H1 (cell line): ENCODE measurements around the gene PPP1CA. TPM values are rescaled to one million over a fixed set of nuclear protein-coding genes. Genes with fewer than 3 reads are reported as not detected.

ENCODE experiments used
- CTCF ChIA-PET: fragments of 300-600 bp; sonication (Branson Sonifier 250); formaldehyde crosslinking; loops from one replicate; lab custom pipeline; 2021; ENCODE audit not compliant: partially characterized antibody; lab: Charles Lee
- POLR2A ChIA-PET: fragments of 300-600 bp; sonication (Branson Sonifier 250); formaldehyde crosslinking; loops from one replicate; lab custom pipeline; 2021; ENCODE audit warnings: inconsistent platforms; ENCODE audit not compliant: partially characterized antibody; lab: Charles Lee
- DNase-seq, 2 experiments: peaks; one replicate each; pipeline versions ENCODE4 v3.0.0 to v3.0.0-alpha.2; 2010 to 2022; ENCODE audit warnings: low spot score in 2 of 2, low read depth in 1 of 2, mixed read lengths in 1 of 2
- FAIRE-seq: peaks from 2 replicates; lab custom pipeline; 2011; peaks lifted over from hg19 to GRCh38; lab: Jason Lieb, UNC
- H2AFZ ChIP-seq: 2 replicates; pipeline ENCODE4 v1.8.1; 2012; ENCODE audit warnings: low read length, inconsistent platforms
- H2AK5ac ChIP-seq: 2 replicates; pipeline ENCODE4 v1.6.1; 2013; ENCODE audit warnings: low read depth, low read length
- H2BK120ac ChIP-seq: replicated peaks from 2 replicates; pipeline ENCODE3; 2013; ENCODE audit warnings: low read depth, low read length, inconsistent platforms
- H2BK12ac ChIP-seq: 2 replicates; pipeline ENCODE4 v1.6.1; 2013; ENCODE audit warnings: low read depth, low read length
- H2BK15ac ChIP-seq: 2 replicates; pipeline ENCODE4 v1.6.1; 2013; ENCODE audit warnings: low read length
- H2BK20ac ChIP-seq: 2 replicates; pipeline ENCODE4 v1.6.1; 2013; ENCODE audit warnings: low read length
- H2BK5ac ChIP-seq: 2 replicates; pipeline ENCODE4 v1.6.1; 2013; ENCODE audit warnings: low read depth, low read length
- H3K14ac ChIP-seq: 2 replicates; pipeline ENCODE4 v1.6.1; 2013; ENCODE audit warnings: inconsistent platforms; ENCODE audit not compliant: insufficient read length
- H3K18ac ChIP-seq: 2 replicates; pipeline ENCODE4 v1.6.1; 2013; ENCODE audit warnings: low read length; ENCODE audit errors: extremely low read depth
- H3K23ac ChIP-seq: 2 replicates; pipeline ENCODE4 v1.6.1; 2013; ENCODE audit warnings: inconsistent platforms; ENCODE audit not compliant: insufficient read length
- H3K23me2 ChIP-seq: 2 replicates; pipeline ENCODE4 v1.6.1; 2013; ENCODE audit warnings: low read depth, low read length
- H3K27ac ChIP-seq: 2 replicates; pipeline ENCODE4 v1.6.1; 2011; ENCODE audit warnings: low read depth, low read length, inconsistent platforms
- H3K27me3 ChIP-seq, 4 experiments: replicated peaks in 1 of 4; 1 replicate in 1 of 4; 2 replicates in 3 of 4; pipeline versions ENCODE4 v1.6.1 to v1.8.1; 2011 to 2013; ENCODE audit warnings: low read length in 3 of 4, mild to moderate bottlenecking in 3 of 4, inconsistent platforms in 2 of 4, mixed read lengths in 2 of 4, moderate library complexity in 1 of 4; ENCODE audit not compliant: control insufficient read depth in 3 of 4, insufficient read depth in 3 of 4; ENCODE audit errors: extremely low read depth in 1 of 4
- H3K36me3 ChIP-seq, 4 experiments: 2 replicates each; pipeline versions ENCODE4 v1.6.1 to v1.8.1; 2011 to 2013; ENCODE audit warnings: mild to moderate bottlenecking in 4 of 4, low read length in 3 of 4, moderate library complexity in 2 of 4, control low read depth in 1 of 4, inconsistent platforms in 1 of 4; ENCODE audit not compliant: insufficient read depth in 4 of 4, control insufficient read depth in 2 of 4
- H3K4ac ChIP-seq: replicated peaks from 2 replicates; pipeline ENCODE3; 2013; ENCODE audit warnings: low read length, low read depth, mixed read lengths, inconsistent platforms; ENCODE audit not compliant: insufficient read length
- H3K4me1 ChIP-seq, 4 experiments: replicated peaks in 1 of 4; 1 replicate in 1 of 4; 2 replicates in 3 of 4; pipeline versions ENCODE4 v1.6.1 to v1.8.1; 2011 to 2013; ENCODE audit warnings: low read length in 3 of 4, inconsistent platforms in 2 of 4, mixed read lengths in 1 of 4; ENCODE audit not compliant: insufficient read depth in 4 of 4, control insufficient read depth in 3 of 4
- H3K4me2 ChIP-seq, 2 experiments: 2 replicates each; pipeline versions ENCODE4 v1.6.1 to v1.8.1; 2011 to 2013; ENCODE audit warnings: low read depth in 2 of 2, low read length in 2 of 2, control low read depth in 1 of 2, inconsistent platforms in 1 of 2, mild to moderate bottlenecking in 1 of 2; ENCODE audit not compliant: insufficient read depth in 1 of 2
- H3K4me3 ChIP-seq, 4 experiments: fragments of 200-600, 300-600 bp in 1 of 4; sonication (generic), shearing (Covaris generic), sonication (Bioruptor Twin) in 1 of 4; 2 replicates each; pipeline versions ENCODE4 v1.5.1 to v1.8.1; 2011 to 2016; ENCODE audit warnings: low read length in 4 of 4, low read depth in 3 of 4, control low read depth in 2 of 4, inconsistent platforms in 2 of 4, mild to moderate bottlenecking in 2 of 4, mixed read lengths in 1 of 4, moderate library complexity in 1 of 4; ENCODE audit not compliant: insufficient read depth in 2 of 4; ENCODE audit errors: extremely low read depth in 1 of 4
- H3K56ac ChIP-seq: replicated peaks from 2 replicates; pipeline ENCODE3; 2013; ENCODE audit warnings: low read depth, mild to moderate bottlenecking, mixed read lengths, low read length, inconsistent platforms; ENCODE audit not compliant: insufficient read length
- H3K79me1 ChIP-seq: 2 replicates; pipeline ENCODE4 v1.6.1; 2013; ENCODE audit warnings: low read depth, low read length, control low read depth
- H3K79me2 ChIP-seq, 2 experiments: 2 replicates each; pipeline versions ENCODE4 v1.6.1 to v1.8.1; 2012 to 2013; ENCODE audit warnings: low read length in 2 of 2, mild to moderate bottlenecking in 2 of 2, inconsistent platforms in 1 of 2; ENCODE audit not compliant: insufficient read depth in 2 of 2, control insufficient read depth in 1 of 2
- H3K9ac ChIP-seq, 4 experiments: replicated peaks in 1 of 4; 1 replicate in 1 of 4; 2 replicates in 3 of 4; pipeline versions ENCODE4 v1.6.1 to v1.8.1; 2011 to 2013; ENCODE audit warnings: low read depth in 3 of 4, low read length in 3 of 4, control low read depth in 2 of 4, mild to moderate bottlenecking in 2 of 4, moderate library complexity in 2 of 4, inconsistent platforms in 1 of 4; ENCODE audit errors: extremely low read depth in 1 of 4
- H3K9me3 ChIP-seq, 2 experiments: 2 replicates each; pipeline versions ENCODE4 v1.6.1 to v1.8.1; 2012 to 2013; ENCODE audit warnings: mild to moderate bottlenecking in 2 of 2, moderate library complexity in 2 of 2, control low read depth in 1 of 2, inconsistent platforms in 1 of 2, low read depth in 1 of 2, low read length in 1 of 2, mixed read lengths in 1 of 2; ENCODE audit not compliant: insufficient read depth in 2 of 2
- H4K20me1 ChIP-seq, 2 experiments: replicated peaks in 1 of 2; 2 replicates each; pipeline versions ENCODE3 to v1.8.1; 2011 to 2013; ENCODE audit warnings: inconsistent platforms in 2 of 2, low read length in 2 of 2, mild to moderate bottlenecking in 1 of 2; ENCODE audit not compliant: insufficient read depth in 2 of 2, control insufficient read depth in 1 of 2
- H4K5ac ChIP-seq: 2 replicates; pipeline ENCODE4 v1.6.1; 2013; ENCODE audit warnings: low read length, low read depth, mixed read lengths, inconsistent platforms; ENCODE audit not compliant: insufficient read length
- H4K8ac ChIP-seq: 2 replicates; pipeline ENCODE4 v1.8.0; 2013; ENCODE audit warnings: mild to moderate bottlenecking, moderate library complexity, low read length, inconsistent platforms; ENCODE audit not compliant: insufficient read depth; ENCODE audit errors: extremely low read depth
- H4K91ac ChIP-seq: replicated peaks from 2 replicates; pipeline ENCODE3; 2013; ENCODE audit warnings: low read length, mixed read lengths, inconsistent platforms; ENCODE audit not compliant: insufficient read length
- ASH2L ChIP-seq: fragments of 200-600, 300-600 bp; sonication (generic); IDR thresholded peaks from one replicate; pipeline ENCODE4 v1.7.1; 2017; ENCODE audit warnings: low read length
- BCL11A ChIP-seq, 2 experiments: IDR thresholded peaks; one replicate each; pipeline ENCODE4 v1.6.1; 2011; ENCODE audit warnings: low read depth in 2 of 2, low read length in 2 of 2, mild to moderate bottlenecking in 2 of 2
- CHD1 ChIP-seq: IDR thresholded peaks from 2 replicates; pipeline ENCODE4 v1.6.1; 2012; ENCODE audit warnings: low read depth, low read length, improper control_type of control experiment
- GABPA ChIP-seq: IDR thresholded peaks from 2 replicates; pipeline ENCODE4 v1.6.1; 2011; ENCODE audit warnings: mild to moderate bottlenecking, low read length, moderate library complexity, borderline replicate concordance; ENCODE audit not compliant: insufficient read depth
- JUN ChIP-seq: IDR thresholded peaks from 2 replicates; pipeline ENCODE4 v1.6.1; 2011; ENCODE audit warnings: low read depth, mild to moderate bottlenecking, improper control_type of control experiment, low read length
- POLR2A ChIP-seq, 2 experiments: IDR thresholded peaks; 1 replicate in 1 of 2; 2 replicates in 1 of 2; pipeline ENCODE4 v1.6.1; 2011; ENCODE audit warnings: low read depth in 2 of 2, low read length in 2 of 2, mild to moderate bottlenecking in 2 of 2; ENCODE audit errors: control extremely low read depth in 1 of 2
- POLR2AphosphoS5 ChIP-seq: IDR thresholded peaks from 2 replicates; pipeline ENCODE4 v1.6.1; 2011; ENCODE audit warnings: low read depth, low read length
- RNF2 ChIP-seq: fragments of 200-900, 300-1000 bp; sonication (generic); IDR thresholded peaks from 2 replicates; pipeline ENCODE4 v1.7.1; 2016; ENCODE audit warnings: borderline replicate concordance, low read depth, mild to moderate bottlenecking, antibody characterized with exemption, low read length; ENCODE audit not compliant: poor library complexity, severe bottlenecking; ENCODE audit errors: missing control alignments
- RXRA ChIP-seq: IDR thresholded peaks from 2 replicates; pipeline ENCODE4 v1.6.1; 2011; ENCODE audit warnings: low read depth, mild to moderate bottlenecking, low read length, moderate library complexity; ENCODE audit not compliant: insufficient read depth
- WGBS, 2 experiments: shearing (Covaris generic) in 1 of 2; methylation state at CpG; one replicate each; pipeline versions ENCODE4 v1.1.6 to v1.1.7; 2013 to 2015; ENCODE audit warnings: low lambda C conversion rate in 2 of 2, mixed read lengths in 2 of 2, inconsistent platforms in 1 of 2, low coverage in 1 of 2, missing lambda C conversion rate in 1 of 2; ENCODE audit not compliant: insufficient replicate concordance in 2 of 2, insufficient coverage in 1 of 2, insufficient read length in 1 of 2; ENCODE audit errors: extremely low coverage in 1 of 2, missing lambda C conversion rate in 1 of 2; 5-methylcytosine and 5-hydroxymethylcytosine counted together
- polyA plus RNA-seq, 7 experiments: library from polyadenylated mRNA; depleted of rRNA in 3 of 7; stranded (reverse) in 5 of 7; unstranded in 2 of 7; fragments of >200 nt in 5 of 7; fragments of 200-250 nt in 2 of 7; gene quantifications; 1 replicate in 5 of 7; 2 replicates in 1 of 7; 4 replicates in 1 of 7; pipeline versions ENCODE4 v1.2.1 to v1.2.3, GENCODE V29; 2011 to 2013; ENCODE audit warnings: missing spikeins in 2 of 7, mixed read lengths in 2 of 7
- total RNA-seq: library from RNA; stranded (reverse); fragmentation: NEBNext Ultra II Directional; extraction: Animal tissue kit (Norgen Biotek cat#: 25700); gene quantifications from 2 replicates; pipeline ENCODE4 v1.2.1, GENCODE V29; 2021
- TF ChIP-seq, protein P1 (sequence below): IDR thresholded peaks from 2 replicates; pipeline ENCODE4 v1.6.1; 2011; ENCODE audit warnings: low read depth, mild to moderate bottlenecking, low read length; ENCODE audit not compliant: insufficient read depth
- TF ChIP-seq, protein P2 (sequence below): IDR thresholded peaks from 2 replicates; pipeline ENCODE4 v1.6.1; 2012; ENCODE audit warnings: inconsistent platforms

The PPP1CA gene
- total and polyA plus RNA-seq, 2 of the 8 experiments (the other 6 are each of a cell fraction or from before 2014, with no cell fraction given): 198 to 359 TPM

DNA sequence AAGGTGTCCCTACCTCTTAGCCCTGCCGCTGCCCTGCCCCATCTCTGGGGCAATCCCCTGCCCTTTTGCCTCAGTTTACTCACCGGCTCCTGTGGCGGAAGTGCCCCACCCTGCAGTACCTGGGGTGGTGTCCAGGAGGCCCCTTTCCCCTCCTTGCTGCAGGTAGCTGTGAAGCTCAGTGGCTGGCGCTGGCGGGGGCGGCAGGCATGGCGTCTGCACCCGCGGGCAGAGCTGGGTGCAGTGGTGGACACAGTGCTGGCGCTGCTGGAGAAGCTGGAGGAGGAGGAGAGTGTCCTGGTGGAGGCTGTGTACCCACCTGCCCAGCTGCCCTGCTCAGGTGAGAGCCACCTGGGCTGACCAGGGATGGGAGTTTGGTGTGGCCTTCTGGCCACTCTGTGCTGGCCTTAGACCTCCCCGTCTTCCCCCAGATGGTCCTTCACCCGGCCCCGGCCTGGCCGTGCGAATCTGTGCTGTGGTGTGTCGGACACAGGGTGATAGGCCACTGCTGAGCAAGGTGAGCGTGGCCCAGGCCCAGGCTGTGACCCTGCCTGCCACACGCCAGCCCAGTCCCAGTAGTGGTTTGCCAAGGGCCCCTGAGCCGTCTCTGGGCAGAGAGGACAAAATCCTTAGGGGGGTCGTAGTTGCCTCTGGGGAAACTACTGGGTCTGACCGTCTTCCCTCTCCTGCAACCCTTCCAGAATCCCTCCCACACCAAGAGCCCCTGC lies 17.8 kb upstream of the PPP1CA start:
- H2BK20ac ChIP-seq: no peak overlapping the region
- peaks cover 4 to 15% (median 11%) of the 10 kb centered on the region in 4 experiments for H3K4me1 ChIP-seq
- H3K9ac ChIP-seq: no peak overlapping the region
- no peak overlapping the region for H4K5ac ChIP-seq
- no peak overlapping the region for H2AK5ac ChIP-seq
- peaks cover 12% of the 10 kb centered on the region; the same call in 1 of the 2 replicates for H3K23me2 ChIP-seq
- POLR2A ChIA-PET: interaction anchor here (0.6 to 10.2 kb wide), 16 partner anchors 9 to 74 kb away, joined by 3 to 104 read pairs (median 4); partner anchors contain the start of genes CORO1B, PPP1CA, PTPRCAP and RPS6KB2
- no peak overlapping the region for H3K56ac ChIP-seq
- H2AFZ ChIP-seq: no peak overlapping the region
- H2BK5ac ChIP-seq: no peak overlapping the region
- peaks cover 0 to 3% of the 10 kb centered on the region in 2 experiments for H4K20me1 ChIP-seq
- no peak overlapping the region for H2BK12ac ChIP-seq
- no peaks in the 10 kb centered on the region for H3K79me2 ChIP-seq
- no peak overlapping the region for H3K4me3 ChIP-seq
- H3K4me2 ChIP-seq: no peak overlapping the region; a peak in 1 of 4 replicates
- no peak overlapping the region for H3K4ac ChIP-seq
- CTCF ChIA-PET: interaction anchor here (1.3 to 2.4 kb wide), 4 partner anchors 12 to 86 kb away, joined by 3 to 13 read pairs (median 5); partner anchors contain the start of genes PITPNM1, PPP1CA and TBC1D10C
- H2BK15ac ChIP-seq: 0 out of 2 replicates have a peak overlapping the region, but pooled peaks have one; percentile 46
- no peak overlapping the region for H2BK120ac ChIP-seq
- H3K9me3 ChIP-seq: no peaks in the 10 kb centered on the region
- no peak overlapping the region for H3K18ac ChIP-seq
- FAIRE-seq: no peak
- no peak overlapping the region for H4K91ac ChIP-seq
- peaks cover 0 to 8% (median 5%) of the 10 kb centered on the region in 4 experiments; a peak in 4 of 7 replicates for H3K27me3 ChIP-seq
- DNase-seq: no peak
- H4K8ac ChIP-seq: peak overlapping the region; percentile 3; the same call in 1 of the 2 replicates
- 88% methylated on average over 21 of the region's 21 CpGs; no CpG with 5 or more reads in 1 of the 2 experiments for WGBS, 2 experiments
- H3K27ac ChIP-seq: no peak overlapping the region
- H3K79me1 ChIP-seq: no peaks in the 10 kb centered on the region
- no peaks in the 10 kb centered on the region for H3K36me3 ChIP-seq
- H3K23ac ChIP-seq: no peak overlapping the region
- no peak overlapping the region for H3K14ac ChIP-seq
- TF ChIP-seq JUN: no peak
- TF ChIP-seq GABPA: no peak
- no peak for TF ChIP-seq ASH2L
- TF ChIP-seq, protein P1, sequence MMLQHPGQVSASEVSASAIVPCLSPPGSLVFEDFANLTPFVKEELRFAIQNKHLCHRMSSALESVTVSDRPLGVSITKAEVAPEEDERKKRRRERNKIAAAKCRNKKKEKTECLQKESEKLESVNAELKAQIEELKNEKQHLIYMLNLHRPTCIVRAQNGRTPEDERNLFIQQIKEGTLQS: no peak
- no peak for TF ChIP-seq POLR2A (IDR thresholded peaks at IDR 0.05; ENCODE audit: control extremely low read depth in 1 of 2, low read depth in 2 of 2, low read length in 2 of 2)
- TF ChIP-seq CHD1: no peak
- TF ChIP-seq RNF2: no peak
- no peak for TF ChIP-seq BCL11A (IDR thresholded peaks at IDR 0.05; ENCODE audit: low read depth in 2 of 2, low read length in 2 of 2)
- no peak for TF ChIP-seq POLR2AphosphoS5
- TF ChIP-seq RXRA: no peak
- TF ChIP-seq, protein P2, sequence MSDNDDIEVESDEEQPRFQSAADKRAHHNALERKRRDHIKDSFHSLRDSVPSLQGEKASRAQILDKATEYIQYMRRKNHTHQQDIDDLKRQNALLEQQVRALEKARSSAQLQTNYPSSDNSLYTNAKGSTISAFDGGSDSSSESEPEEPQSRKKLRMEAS: no peak
